K562 (cell line): Measurements from ENCODE around the gene NRXN3. TPM values are rescaled to one million over a fixed set of nuclear protein-coding genes. Genes with fewer than 3 reads are reported as not detected.

ENCODE experiments used
- ATAC-seq: fragments of 200-7000 bp; cut with Tn5 transposase; 3 replicates; pipeline ENCODE4 v1.9.1; 2020; ENCODE audit warnings: moderate library complexity
- BruUV-seq: library from RNA; stranded (reverse); fragments of 400-500 nt; replicated peaks from 2 replicates; lab custom pipeline; 2021; lab: Mats Ljungman, UMichigan
- CTCF ChIA-PET: fragments of 300-600 bp; formaldehyde crosslinking; extraction: SDS; loops from one replicate; lab custom pipeline; 2021; ENCODE audit warnings: low intra/inter-chr PET ratio; lab: Yijun Ruan, JAX
- POLR2A ChIA-PET: fragments of 300-600, 350-650 bp; sonication (Branson Sonifier 250); formaldehyde crosslinking; extraction: SDS; loops from one replicate; lab custom pipeline; 2021; ENCODE audit warnings: antibody characterized with exemption, inconsistent platforms; lab: Yijun Ruan, JAX
- DNase-seq, 4 experiments: peaks; one replicate each; pipeline versions ENCODE4 v3.0.0 to v3.0.0-alpha.2; 2011 to 2018; ENCODE audit warnings: low spot score in 3 of 4, mixed read lengths in 3 of 4; ENCODE audit errors: extremely low read depth in 1 of 4
- FAIRE-seq: peaks from 2 replicates; lab custom pipeline; 2011; peaks lifted over from hg19 to GRCh38; lab: Jason Lieb, UNC
- H2AFZ ChIP-seq: 2 replicates; pipeline ENCODE4 v1.6.0; 2011; ENCODE audit warnings: low read depth, low read length, control low read depth, inconsistent platforms
- H3K27ac ChIP-seq: fragments of 200-600 bp; 3 replicates; pipeline ENCODE4 v1.8.0; 2011; ENCODE audit warnings: low read depth, mild to moderate bottlenecking, control low read depth, inconsistent platforms, low read length, moderate library complexity, mixed read lengths; ENCODE audit errors: extremely low read depth
- H3K27me3 ChIP-seq, 2 experiments: fragments of 300-600 bp in 1 of 2; 2 replicates in 1 of 2; 3 replicates in 1 of 2; pipeline versions ENCODE4 v1.6.0 to v1.8.0; 2011; ENCODE audit warnings: inconsistent platforms in 2 of 2, low read length in 2 of 2, mild to moderate bottlenecking in 1 of 2, mixed read lengths in 1 of 2, moderate library complexity in 1 of 2; ENCODE audit not compliant: control insufficient read depth in 2 of 2, insufficient read depth in 2 of 2
- H3K36me3 ChIP-seq: fragments of 300-600 bp; 3 replicates; pipeline ENCODE4 v1.8.0; 2011; ENCODE audit warnings: mild to moderate bottlenecking, low read length, inconsistent platforms; ENCODE audit not compliant: control insufficient read depth, insufficient read depth
- H3K4me1 ChIP-seq, 2 experiments: fragments of 200-600 bp in 1 of 2; replicated peaks in 1 of 2; 2 replicates in 1 of 2; 3 replicates in 1 of 2; pipeline versions ENCODE4 v1.5.1 to v1.8.0; 2011; ENCODE audit warnings: inconsistent platforms in 2 of 2, low read length in 2 of 2, mild to moderate bottlenecking in 1 of 2, mixed read lengths in 1 of 2, moderate library complexity in 1 of 2; ENCODE audit not compliant: control insufficient read depth in 2 of 2, insufficient read depth in 2 of 2
- H3K4me2 ChIP-seq: 2 replicates; pipeline ENCODE4 v1.6.1; 2011; ENCODE audit warnings: low read length, control low read depth, inconsistent platforms, mixed read lengths; ENCODE audit not compliant: insufficient read depth
- H3K4me3 ChIP-seq: fragments of 200-600 bp; sonication (generic), shearing (Covaris generic); 2 replicates; pipeline ENCODE4 v1.5.1; 2016; ENCODE audit warnings: control low read depth, inconsistent platforms
- H3K79me2 ChIP-seq: fragments of 200-600 bp; 3 replicates; pipeline ENCODE4 v1.8.0; 2011; ENCODE audit warnings: low read length, inconsistent platforms; ENCODE audit not compliant: control insufficient read depth, insufficient read depth
- H3K9ac ChIP-seq, 2 experiments: 2 replicates each; pipeline versions ENCODE4 v1.6.0 to v1.6.1; 2011; ENCODE audit warnings: low read depth in 2 of 2, low read length in 2 of 2, control low read depth in 1 of 2, inconsistent platforms in 1 of 2, mild to moderate bottlenecking in 1 of 2, mixed read lengths in 1 of 2; ENCODE audit not compliant: insufficient read depth in 1 of 2
- H3K9me1 ChIP-seq: one replicate; pipeline ENCODE4 v1.6.0; 2011; ENCODE audit warnings: inconsistent platforms, mild to moderate bottlenecking, low read length, moderate library complexity; ENCODE audit not compliant: control insufficient read depth, insufficient read depth
- H3K9me3 ChIP-seq: replicated peaks from 2 replicates; pipeline ENCODE4 v1.5.1; 2011; ENCODE audit warnings: low read depth, low read length, inconsistent platforms; ENCODE audit not compliant: control insufficient read depth, insufficient read depth
- H4K20me1 ChIP-seq: replicated peaks from 2 replicates; pipeline ENCODE4 v1.6.1; 2011; ENCODE audit warnings: low read length, inconsistent platforms, mixed read lengths; ENCODE audit not compliant: control insufficient read depth, insufficient read depth
- BRD4 ChIP-seq: fragments of 200-600 bp; sonication (generic); IDR thresholded peaks from 2 replicates; pipeline ENCODE4 v1.6.1; 2017; ENCODE audit warnings: inconsistent platforms
- CHD4 ChIP-seq: fragments of 200-600 bp; sonication (generic); IDR thresholded peaks from 3 replicates; pipeline ENCODE4 v1.6.1; 2012; ENCODE audit warnings: low read depth, mild to moderate bottlenecking, mixed read lengths, low read length, inconsistent platforms; ENCODE audit not compliant: insufficient read depth, insufficient replicate concordance, poor library complexity, severe bottlenecking
- ELF4 ChIP-seq: fragments of 450-650 bp; formaldehyde crosslinking; IDR thresholded peaks from 2 replicates; pipeline ENCODE4 v1.4.0; 2022; ENCODE audit warnings: missing genetic modification characterization
- POLR2AphosphoS5 ChIP-seq: IDR thresholded peaks from 2 replicates; pipeline ENCODE4 v1.6.1; 2011; ENCODE audit warnings: mild to moderate bottlenecking, low read depth, low read length, moderate library complexity; ENCODE audit not compliant: control insufficient read depth, insufficient read depth
- RAD51 ChIP-seq: fragments of 450-650 bp; IDR thresholded peaks from 2 replicates; pipeline ENCODE4 v1.7.1; 2016; ENCODE audit warnings: low read depth, mild to moderate bottlenecking, borderline replicate concordance
- SAFB2 ChIP-seq: fragments of 200-400 bp; formaldehyde crosslinking; IDR thresholded peaks from 2 replicates; pipeline ENCODE4 v1.6.1; 2018; ENCODE audit warnings: borderline replicate concordance, low read length, low read depth, moderate library complexity; ENCODE audit not compliant: severe bottlenecking
- SIN3A ChIP-seq, 2 experiments: fragments of 150-350 bp in 1 of 2; IDR thresholded peaks; 2 replicates each; pipeline ENCODE4 v1.6.1; 2011 to 2016; ENCODE audit warnings: borderline replicate concordance in 2 of 2, low read depth in 2 of 2, low read length in 2 of 2, mild to moderate bottlenecking in 2 of 2, moderate library complexity in 2 of 2; ENCODE audit not compliant: control insufficient read depth in 1 of 2
- THAP12 ChIP-seq: fragments of 250-450 bp; sonication (Bioruptor Pico); IDR thresholded peaks from 2 replicates; pipeline ENCODE4 v1.9.0; 2021; ENCODE audit warnings: mild to moderate bottlenecking, inconsistent platforms
- ZBTB34 ChIP-seq: fragments of 250-450 bp; sonication (Bioruptor Pico); IDR thresholded peaks from 2 replicates; pipeline ENCODE4 v1.8.0; 2021; ENCODE audit warnings: mild to moderate bottlenecking, moderate library complexity
- ZC3H4 ChIP-seq: sonication (generic); formaldehyde crosslinking; IDR thresholded peaks from 2 replicates; pipeline ENCODE4 v1.9.0; 2021; ENCODE audit warnings: missing genetic modification reagents, borderline replicate concordance
- WGBS: fragments of 100-300 bp; shearing (Covaris generic); methylation state at CpG from one replicate; pipeline ENCODE4 v1.1.6; 2016; ENCODE audit warnings: low coverage, mixed read lengths; ENCODE audit not compliant: insufficient coverage; ENCODE audit errors: missing lambda C conversion rate; 5-methylcytosine and 5-hydroxymethylcytosine counted together
- in situ Hi-C: fragments of 300-500 bp; cut with MboI; formaldehyde crosslinking; loops from 4 replicates; pipeline ENCODE4 v1.15.0; 2018; ENCODE audit warnings: inconsistent platforms, mixed read lengths
- intact Hi-C: fragments of 100-400 bp; cut with micrococcal nuclease; formaldehyde crosslinking; loops from 2 replicates; pipeline ENCODE4 v1.14.2; 2022
- polyA plus RNA-seq, 8 experiments: library from polyadenylated mRNA; depleted of rRNA in 4 of 8; stranded (reverse) in 5 of 8; unstranded in 3 of 8; fragments of >200 nt; fragmentation: Nextera tagmentation in 2 of 8; fragmentation: Illumina TruSeq in 1 of 8; extraction: Ambion mirVana in 2 of 8; extraction: Trizol in 1 of 8; gene quantifications; 2 replicates each; pipeline versions ENCODE4 v1.2.1 to v1.2.3, GENCODE V29; 2011 to 2014; ENCODE audit warnings: inconsistent platforms in 1 of 8, missing spikeins in 1 of 8
- total RNA-seq, 7 experiments: library from RNA; depleted of rRNA in 6 of 7; stranded (reverse); fragments of >200 nt in 6 of 7; fragmentation: Illumina TruSeq in 2 of 7; extraction: Trizol in 2 of 7; gene quantifications; 2 replicates each; pipeline versions ENCODE4 v1.2.1 to v1.2.3, GENCODE V29; 2011 to 2021; ENCODE audit warnings: low replicate concordance in 1 of 7
- TF ChIP-seq, protein P1 (sequence below): fragments of 250-450 bp; sonication (Bioruptor Pico); IDR thresholded peaks from 2 replicates; pipeline ENCODE4 v1.5.0; 2021; ENCODE audit warnings: mild to moderate bottlenecking, moderate library complexity

NRXN3 gene
- total and polyA plus RNA-seq, 9 of the 15 experiments (the other 6 are each of a cell fraction or from before 2014, with no cell fraction given) = 0.09 TPM; not detected in 8

- TF ChIP-seq THAP12 (CRISPR knock-in tag) (no peak), ZBTB34 (CRISPR knock-in tag) (no peak), ZC3H4 (no peak)
These were observed 1294.3 kb downstream of the NRXN3 start (continued) for GRCh38 chr14:79464468-79464867.

DNA sequence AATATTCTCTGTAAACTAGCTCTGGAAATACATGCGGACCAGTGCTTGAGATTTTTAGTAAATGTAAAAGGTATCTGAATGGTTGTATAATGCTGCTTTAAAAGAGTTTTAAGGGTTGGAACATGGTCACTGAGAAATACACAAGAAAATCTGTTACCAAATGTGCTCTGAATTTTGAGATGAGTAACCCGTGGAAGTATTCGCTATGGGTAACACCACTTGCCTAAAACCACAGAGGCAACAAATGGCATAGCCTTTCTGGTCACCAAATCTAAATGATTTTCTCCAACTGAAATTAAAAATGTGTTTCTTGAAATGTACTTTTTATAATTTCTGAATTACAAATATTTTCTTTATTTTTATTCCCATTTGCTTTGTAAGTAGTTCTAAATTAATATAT, 1295.5 kb downstream of the NRXN3 start:
- Histone ChIP-seq H3K27me3 (no peaks in the 10 kb centered on the region), H3K4me2 (no peak overlapping the region), H3K79me2 (no peaks in the 10 kb centered on the region), H3K36me3 (no peaks in the 10 kb centered on the region), H3K27ac (no peak overlapping the region), H3K9ac (no peak overlapping the region), H3K9me1 (no peaks in the 10 kb centered on the region), H3K9me3 (no peaks in the 10 kb centered on the region), H3K4me1 (no peaks in the 10 kb centered on the region), H3K4me3 (no peak overlapping the region), H2AFZ (no peak overlapping the region), H4K20me1 (no peaks in the 10 kb centered on the region)
- WGBS = 0% methylated on average over 2 of the region's 3 CpGs
- in situ Hi-C loops = no loop called here
- no TSS peak for BruUV-seq
- ATAC-seq (no peak), FAIRE-seq (no peak), DNase-seq (no peak)
- ChIA-PET CTCF (no interaction called here), POLR2A (no interaction called here)
- intact Hi-C loops = no loop called here
- TF ChIP-seq ELF4 (CRISPR knock-in tag) (no peak), RAD51 (no peak), SIN3A (IDR thresholded peaks at IDR 0.05; ENCODE audit: borderline replicate concordance in 2 of 2, control insufficient read depth in 1 of 2, low read depth in 2 of 2, low read length in 2 of 2) (no peak), BRD4 (no peak), CHD4 (no peak), SAFB2 (no peak), POLR2AphosphoS5 (no peak)
- TF ChIP-seq, protein P1, sequence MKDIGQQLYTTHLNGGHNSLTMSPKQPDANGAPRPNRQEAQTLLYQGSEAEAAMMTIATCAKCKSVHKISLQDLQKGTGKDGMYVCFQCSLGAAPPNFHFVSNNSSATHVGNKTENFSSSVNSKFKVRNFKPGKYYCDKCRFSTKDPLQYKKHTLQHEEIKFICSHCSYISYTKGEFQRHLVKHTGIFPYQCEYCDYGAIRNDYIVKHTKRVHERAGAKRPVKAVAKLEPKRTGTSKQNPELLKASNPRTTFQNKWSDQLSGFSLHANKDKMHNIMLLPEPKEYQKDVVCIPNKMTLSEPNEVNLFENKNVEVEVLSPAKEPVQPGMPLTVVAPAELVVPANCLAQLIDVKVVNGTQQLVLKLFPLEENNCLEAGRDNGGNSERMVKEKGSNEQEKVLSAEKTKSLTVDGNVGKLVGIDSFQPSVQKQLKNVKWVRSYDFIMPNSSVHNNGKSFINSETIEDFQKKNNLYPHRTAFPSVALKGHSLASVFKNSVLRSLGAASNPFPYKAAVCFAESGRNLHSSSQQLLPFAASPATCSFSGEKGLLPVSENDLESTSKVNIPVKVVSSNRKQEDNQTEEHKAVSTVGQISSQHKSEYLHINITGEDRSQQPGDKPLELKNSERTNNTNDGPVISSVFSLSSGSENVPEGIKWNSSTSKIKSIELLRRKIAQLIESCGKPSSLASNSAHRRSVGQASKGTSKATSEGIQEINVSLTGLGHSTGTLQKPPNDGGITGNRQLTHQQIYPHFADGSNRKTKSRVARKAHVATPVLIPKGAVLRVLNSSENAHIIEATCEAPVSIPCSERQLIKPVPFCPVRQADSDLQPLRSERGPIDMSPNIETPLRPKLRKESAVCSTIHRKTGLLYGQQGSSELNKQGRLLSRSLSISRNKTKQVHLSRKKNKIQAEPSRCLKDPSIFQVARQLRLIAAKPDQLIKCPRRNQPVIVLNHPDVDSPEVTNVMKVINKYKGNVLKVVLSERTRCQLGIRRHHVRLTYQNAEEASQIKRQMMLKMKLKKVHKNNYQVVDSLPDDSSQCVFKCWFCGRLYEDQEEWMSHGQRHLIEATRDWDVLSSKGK (CRISPR knock-in tag) = no peak
